HG03039 (cell line): ENCODE results near the gene PPP1R3C.

ENCODE experiments used
- ATAC-seq: cut with Tn5 transposase; IDR thresholded peaks from one replicate; pipeline ENCODE4 v1.9.1; 2021; ENCODE audit warnings: mild to moderate bottlenecking, moderate library complexity; ENCODE audit not compliant: unreplicated experiment

Gene PPP1R3C

GRCh38 chr10:91602449-91602848 is 30.4 kb downstream of the PPP1R3C start:
- ATAC-seq = no peak

GRCh38 chr10:91601212-91601611 is 31.7 kb downstream of the PPP1R3C start:
- ATAC-seq = no peak

GRCh38 chr10:91598211-91598977 is 34.5 kb downstream of the PPP1R3C start:
- ATAC-seq = no peak

GRCh38 chr10:91597197-91597881 is 35.5 kb downstream of the PPP1R3C start:
- no peak for ATAC-seq

GRCh38 chr10:91596825-91597196 is 36.1 kb downstream of the PPP1R3C start:
- no peak for ATAC-seq

GRCh38 chr10:91593834-91594233 is 39.0 kb downstream of the PPP1R3C start:
- ATAC-seq = no peak

- ATAC-seq = no peak
Measured at GRCh38 chr10:91593366-91593765, 39.5 kb downstream of the PPP1R3C start.

GRCh38 chr10:91592266-91592975 is 40.5 kb downstream of the PPP1R3C start:
- no peak for ATAC-seq

GRCh38 chr10:91591797-91592174 is 41.1 kb downstream of the PPP1R3C start:
- ATAC-seq = no peak

GRCh38 chr10:91590904-91591796 is 41.7 kb downstream of the PPP1R3C start:
- no peak for ATAC-seq

- ATAC-seq = no peak
Measured at GRCh38 chr10:91590142-91590903, 42.5 kb downstream of the PPP1R3C start.

GRCh38 chr10:91589658-91590035 is 43.2 kb downstream of the PPP1R3C start:
- no peak for ATAC-seq

- ATAC-seq = no peak
Measured at GRCh38 chr10:91589015-91589657, 43.7 kb downstream of the PPP1R3C start.

- no peak for ATAC-seq
Measured at GRCh38 chr10:91587710-91588638, 44.9 kb downstream of the PPP1R3C start.

GRCh38 chr10:91582153-91582554 is 50.7 kb downstream of the PPP1R3C start:
- no peak for ATAC-seq

GRCh38 chr10:91579329-91579985 is 53.4 kb downstream of the PPP1R3C start:
- ATAC-seq = no peak
